HG03108 (cell line): ENCODE measurements around the gene CCDC192.
"Not testable (repeated sequence)": the region's sequence is repeated elsewhere in the genome, so short reads cannot be mapped to it uniquely, and the experiment has no call there.

Source experiments
- ATAC-seq: cut with Tn5 transposase; IDR thresholded peaks from one replicate; pipeline ENCODE4 v1.9.1; 2021; ENCODE audit warnings: moderate library complexity; ENCODE audit not compliant: unreplicated experiment

The CCDC192 gene

GRCh38 chr5:127697894-127698600, 5.1 kb upstream of the CCDC192 start:
- no peak for ATAC-seq

GRCh38 chr5:127699416-127699815, 3.8 kb upstream of the CCDC192 start:
- ATAC-seq: no peak

- no peak for ATAC-seq
Observed at GRCh38 chr5:127700237-127700766, 2.9 kb upstream of the CCDC192 start.

DNA sequence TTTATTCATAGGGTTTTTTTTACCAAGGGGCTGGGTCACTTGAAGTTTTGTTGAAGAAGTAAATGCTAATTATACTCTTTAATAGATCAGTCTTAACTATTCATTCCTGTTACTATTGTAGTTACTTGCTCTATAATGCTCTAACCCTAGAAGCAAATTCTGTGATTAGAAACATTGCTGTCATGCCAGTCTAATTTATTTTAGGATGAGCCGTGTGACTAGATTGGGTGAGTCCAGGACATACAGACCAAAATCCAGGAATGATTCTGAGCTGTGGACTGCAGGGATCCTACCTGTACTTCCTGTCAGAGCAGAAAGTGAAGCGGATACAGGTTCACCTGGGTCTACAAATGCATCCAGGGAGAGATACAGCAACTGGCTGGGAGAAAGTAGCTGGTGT, 757 bp upstream of the CCDC192 start:
- no peak for ATAC-seq

DNA sequence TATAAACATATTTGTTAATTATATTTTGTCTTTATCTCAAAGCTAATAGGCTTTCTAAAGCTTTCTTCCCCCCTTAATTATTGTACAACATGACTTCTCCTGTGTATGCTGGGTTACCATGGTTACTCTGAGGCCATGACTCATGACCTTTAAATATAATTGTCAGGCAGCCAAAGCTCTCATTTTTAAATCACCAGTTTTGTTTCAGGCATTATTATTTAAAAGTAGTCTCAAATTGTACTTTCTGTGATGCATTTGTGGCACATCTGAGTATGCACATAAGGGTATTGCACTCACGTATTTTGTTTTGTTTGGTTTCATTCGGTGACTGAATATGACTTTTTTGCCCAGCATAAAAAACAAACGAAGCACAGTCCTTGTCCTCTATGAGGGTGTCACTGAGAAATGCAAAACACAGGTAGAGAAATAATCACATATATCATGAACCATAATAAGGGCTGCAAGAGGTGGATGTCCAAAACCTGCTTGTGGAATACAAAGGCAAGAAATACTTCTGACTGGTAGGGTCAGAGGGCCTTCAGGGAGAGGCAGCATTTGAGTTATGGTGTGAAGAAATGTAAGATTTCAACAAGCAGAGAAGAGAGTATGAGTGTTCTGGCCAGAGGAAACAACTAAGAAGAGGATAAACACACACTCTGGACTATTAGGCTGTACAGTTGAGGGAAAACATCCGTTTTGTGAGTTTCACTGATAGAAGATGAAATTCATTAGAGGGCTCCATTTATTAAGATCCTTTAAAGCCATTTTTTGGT, 2.1 kb downstream of the CCDC192 start:
- ATAC-seq: no peak

DNA sequence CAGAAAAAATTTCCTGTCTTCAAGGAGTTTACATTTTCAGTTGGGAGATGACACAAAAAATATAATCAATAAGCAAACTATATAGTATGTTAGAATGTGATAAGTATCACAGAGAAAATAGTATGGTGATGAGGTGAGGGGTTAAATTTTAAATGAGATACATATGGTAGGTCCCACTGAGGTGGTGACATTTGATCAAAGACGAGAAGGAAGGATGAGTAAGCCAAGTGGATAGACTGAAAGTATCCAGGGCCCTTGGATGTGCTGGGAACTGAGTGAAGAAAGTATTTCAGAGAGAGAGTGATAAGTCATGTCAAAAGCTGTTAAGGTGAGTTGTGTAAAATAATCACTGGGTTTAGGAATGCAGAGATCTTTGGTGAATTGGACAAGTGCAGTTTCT, 3.5 kb downstream of the CCDC192 start:
- no peak for ATAC-seq

DNA sequence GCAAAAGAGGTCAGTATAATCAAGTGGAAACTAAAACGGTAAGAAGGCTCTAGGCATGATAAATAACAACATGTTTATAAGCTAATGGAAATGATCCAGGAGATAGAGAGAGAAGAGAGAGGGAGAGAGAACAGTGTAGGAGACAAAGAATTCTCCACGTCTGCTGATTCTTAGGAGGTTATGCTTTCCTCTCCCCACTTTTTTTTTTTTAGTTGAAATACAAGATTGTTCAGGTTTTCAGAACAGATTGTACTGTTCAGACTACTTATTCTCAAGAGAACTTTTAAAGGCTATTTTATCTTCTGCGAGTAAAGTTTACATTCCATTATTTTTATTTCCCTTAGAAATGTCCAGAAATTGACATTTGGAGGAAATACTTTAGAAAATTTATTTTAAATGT, 4.0 kb downstream of the CCDC192 start:
- ATAC-seq: no peak

- ATAC-seq: not testable (repeated sequence)
Observed at GRCh38 chr5:127713083-127713482, 9.9 kb downstream of the CCDC192 start.

- no peak for ATAC-seq
Observed at GRCh38 chr5:127718181-127718580, 15.0 kb downstream of the CCDC192 start.

DNA sequence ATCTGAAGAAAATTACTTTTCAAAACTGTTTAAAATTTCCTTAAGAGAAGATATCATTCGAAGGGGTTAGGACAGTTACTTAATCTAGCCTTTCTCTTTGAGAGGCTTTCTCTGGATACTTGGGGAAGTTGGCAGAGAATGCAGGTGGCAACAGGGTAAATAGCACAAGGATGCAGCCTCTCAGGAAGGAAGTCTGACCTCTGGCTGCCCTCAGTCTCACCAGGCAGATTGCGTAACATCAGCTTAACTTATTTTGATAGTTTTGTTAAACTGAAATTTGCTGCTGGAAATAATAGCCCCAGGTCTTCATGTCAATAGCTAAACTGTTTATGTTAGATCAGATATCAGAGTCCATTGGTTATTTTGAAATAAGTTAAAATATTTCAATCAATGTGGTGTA, 20.4 kb downstream of the CCDC192 start:
- no peak for ATAC-seq

GRCh38 chr5:127725673-127726072, 22.5 kb downstream of the CCDC192 start:
- no peak for ATAC-seq

GRCh38 chr5:127732963-127733362, 29.8 kb downstream of the CCDC192 start:
- ATAC-seq: no peak

- ATAC-seq: not testable (repeated sequence)
Observed at GRCh38 chr5:127739348-127739747, 36.2 kb downstream of the CCDC192 start.

DNA sequence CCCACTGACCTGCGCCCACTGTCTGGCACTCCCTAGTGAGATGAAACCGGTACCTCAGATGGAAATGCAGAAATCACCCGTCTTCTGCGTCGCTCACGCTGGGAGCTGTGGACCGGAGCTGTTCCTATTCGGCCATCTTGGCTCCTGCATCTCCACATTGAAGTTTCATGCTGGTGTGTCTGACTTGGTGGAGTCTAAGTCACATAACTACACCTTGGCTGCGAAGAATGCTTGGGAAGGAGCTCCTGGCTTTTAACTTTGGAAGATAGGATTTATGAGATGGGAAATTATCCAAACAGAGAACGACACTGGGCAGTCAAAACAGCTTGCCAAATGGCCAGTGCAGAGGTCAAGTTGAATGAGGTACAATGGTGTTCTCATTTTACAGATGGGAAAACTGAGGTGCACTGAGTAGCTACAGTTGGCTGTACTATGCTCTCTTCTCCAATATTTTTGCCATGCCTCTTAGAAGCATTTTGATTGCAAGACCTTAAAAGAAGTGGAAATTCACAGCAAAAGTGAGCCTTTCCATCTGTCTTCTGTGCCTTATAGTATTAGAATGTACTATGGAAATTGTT, 36.7 kb downstream of the CCDC192 start:
- ATAC-seq: no peak

- ATAC-seq: no peak
Observed at GRCh38 chr5:127741412-127741811, 38.2 kb downstream of the CCDC192 start.

GRCh38 chr5:127744241-127744640, 41.0 kb downstream of the CCDC192 start:
- ATAC-seq: no peak

DNA sequence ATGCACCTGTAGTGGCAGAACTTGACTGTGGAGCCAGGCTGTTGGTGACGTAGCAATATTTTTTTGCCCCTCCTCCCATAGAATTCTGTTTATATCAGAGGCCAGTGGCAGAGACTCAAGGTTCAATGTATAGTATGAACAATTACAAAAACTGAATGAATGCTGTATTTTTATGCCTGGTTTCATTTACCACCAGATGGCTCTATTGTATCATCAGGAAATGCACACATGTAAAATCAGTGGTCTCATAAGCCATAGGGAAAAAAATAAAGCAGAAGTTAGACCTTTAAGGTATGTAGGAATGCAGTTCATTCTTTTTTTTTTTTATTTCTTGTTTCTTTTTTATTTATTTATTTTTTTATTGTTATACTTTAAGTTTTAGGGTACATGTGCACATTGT, 43.6 kb downstream of the CCDC192 start:
- no peak for ATAC-seq

GRCh38 chr5:127752503-127753265, 49.5 kb downstream of the CCDC192 start:
- ATAC-seq: not testable (repeated sequence)

GRCh38 chr5:127754259-127754658, 51.1 kb downstream of the CCDC192 start:
- no peak for ATAC-seq

DNA sequence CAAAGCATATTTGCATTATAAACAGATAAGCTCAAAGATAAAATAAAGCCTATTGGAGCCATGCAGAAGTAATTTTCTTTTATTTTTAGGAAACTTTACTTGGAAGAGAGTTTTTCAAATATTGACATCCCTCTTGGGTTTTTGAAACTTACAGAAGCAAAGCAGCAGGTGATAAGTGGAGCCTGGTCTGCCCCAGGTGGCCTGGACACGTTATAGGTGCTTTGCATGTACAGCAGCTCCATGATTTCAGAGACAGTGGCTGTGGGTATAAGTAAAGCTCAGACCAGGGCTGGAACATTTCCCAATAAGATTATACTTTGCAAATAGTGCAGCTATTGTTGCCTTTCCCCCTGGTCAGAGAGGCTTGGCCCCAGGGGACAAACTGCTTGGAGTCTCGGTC, 51.5 kb downstream of the CCDC192 start:
- no peak for ATAC-seq

GRCh38 chr5:127757576-127757975, 54.4 kb downstream of the CCDC192 start:
- no peak for ATAC-seq
